Natural killer cell (primary cell): ENCODE results near the gene ATP5F1D. TPM values are rescaled to one million over a fixed set of nuclear protein-coding genes. Genes with fewer than 3 reads are reported as not detected.

Experiments used
- ATAC-seq, 3 donors: fragments of 150-1000 bp in 2 of 3; fragments of 200-7000 bp in 1 of 3; cut with Tn5 transposase; 1 replicate in 1 of 3; 2 replicates in 2 of 3; pipeline ENCODE4 v1.10.0; 2021; ENCODE audit warnings: mild to moderate bottlenecking in 2 of 3, moderate library complexity in 2 of 3
- DNase-seq, 2 donors: peaks; one replicate each; pipeline versions ENCODE4 v3.0.0 to v3.0.0-alpha.2; 2013 to 2021; ENCODE audit warnings: mixed read lengths in 1 of 2
- H3K27ac ChIP-seq: one replicate; pipeline ENCODE4 v1.5.1; 2013; ENCODE audit warnings: mild to moderate bottlenecking, low read length
- H3K27me3 ChIP-seq: one replicate; pipeline ENCODE4 v1.6.1; 2013; ENCODE audit warnings: low read length; ENCODE audit not compliant: control insufficient read depth, insufficient read depth
- H3K36me3 ChIP-seq: one replicate; pipeline ENCODE4 v1.6.1; 2013; ENCODE audit warnings: low read length; ENCODE audit not compliant: control insufficient read depth, insufficient read depth
- H3K4me1 ChIP-seq: one replicate; pipeline ENCODE4 v1.6.1; 2013; ENCODE audit warnings: low read length; ENCODE audit not compliant: control insufficient read depth, insufficient read depth
- H3K4me3 ChIP-seq: one replicate; pipeline ENCODE4 v1.5.1; 2013; ENCODE audit warnings: low read length
- H3K9me3 ChIP-seq: one replicate; pipeline ENCODE4 v1.6.1; 2013; ENCODE audit warnings: low read length; ENCODE audit not compliant: control insufficient read depth, insufficient read depth
- H3K27ac Mint-ChIP-seq, 2 donors: one replicate each; pipeline ENCODE4 v1.8.0; 2022; ENCODE audit warnings: mild to moderate bottlenecking in 2 of 2, mixed read lengths in 2 of 2, moderate library complexity in 1 of 2
- H3K27me3 Mint-ChIP-seq, 2 donors: one replicate each; pipeline ENCODE4 v1.8.0; 2022; ENCODE audit warnings: low read depth in 2 of 2, mixed read lengths in 2 of 2
- H3K36me3 Mint-ChIP-seq: one replicate; pipeline ENCODE4 v1.8.0; 2022; ENCODE audit warnings: mixed read lengths
- H3K4me1 Mint-ChIP-seq, 2 donors: one replicate each; pipeline ENCODE4 v1.8.0; 2022; ENCODE audit warnings: mixed read lengths in 2 of 2
- H3K4me3 Mint-ChIP-seq: one replicate; pipeline ENCODE4 v1.8.0; 2022; ENCODE audit warnings: mild to moderate bottlenecking, moderate library complexity, mixed read lengths
- H3K9me3 Mint-ChIP-seq, 2 donors: one replicate each; pipeline ENCODE4 v1.8.0; 2022; ENCODE audit warnings: mixed read lengths in 2 of 2
- CTCF ChIP-seq: fragments of 200-600 bp; IDR thresholded peaks from one replicate; pipeline ENCODE4 v1.8.0; 2022; ENCODE audit warnings: antibody characterized with exemption
- WGBS: methylation state at CpG from one replicate; pipeline ENCODE4 v1.1.7; 2013; ENCODE audit warnings: missing lambda C conversion rate; ENCODE audit not compliant: insufficient coverage; 5-methylcytosine and 5-hydroxymethylcytosine counted together
- intact Hi-C: fragments of 100-400 bp; cut with micrococcal nuclease; formaldehyde crosslinking; loops from one replicate; pipeline ENCODE4 v1.14.2; 2022
- total RNA-seq, 4 donors: library from RNA; stranded (reverse); fragments of 120-200 nt in 1 of 4; gene quantifications; one replicate each; pipeline versions ENCODE4 v1.2.3 to v1.2.4, GENCODE V29; 2013 to 2022

The ATP5F1D gene
- total RNA-seq, 3 donors from 2014 or later (not counting 1 experiment from before 2014, with no cell fraction given), result 88.6 to 119 (median 104) TPM

GRCh38 chr19:1223018-1223855, 18.3 kb upstream of the ATP5F1D start:
- WGBS, result 91% methylated on average over 48 of the region's 48 CpGs
- no peaks in the 10 kb centered on the region for H3K27me3 Mint-ChIP-seq
- H3K4me3 ChIP-seq, result no peak overlapping the region
- no peak overlapping the region for H3K4me3 Mint-ChIP-seq
- no peaks in the 10 kb centered on the region for H3K36me3 Mint-ChIP-seq
- no peaks in the 10 kb centered on the region for H3K27me3 ChIP-seq
- H3K9me3 Mint-ChIP-seq, result no peaks in the 10 kb centered on the region
- ATAC-seq, result peak in 1 of 3 donors; percentile 29
- peak in 1 of 2 donors; percentile 55 for DNase-seq
- intact Hi-C loops, result no loop called here
- no peaks in the 10 kb centered on the region for H3K4me1 Mint-ChIP-seq
- TF ChIP-seq CTCF, result no peak
- H3K36me3 ChIP-seq, result peaks cover 47% of the 10 kb centered on the region
- H3K27ac ChIP-seq, result no peak overlapping the region
- no peaks in the 10 kb centered on the region for H3K9me3 ChIP-seq
- no peak overlapping the region for H3K27ac Mint-ChIP-seq
- H3K4me1 ChIP-seq, result no peaks in the 10 kb centered on the region

GRCh38 chr19:1224047-1224825, 17.3 kb upstream of the ATP5F1D start:
- DNase-seq, result no peak
- H3K36me3 ChIP-seq, result peaks cover 47% of the 10 kb centered on the region

DNA sequence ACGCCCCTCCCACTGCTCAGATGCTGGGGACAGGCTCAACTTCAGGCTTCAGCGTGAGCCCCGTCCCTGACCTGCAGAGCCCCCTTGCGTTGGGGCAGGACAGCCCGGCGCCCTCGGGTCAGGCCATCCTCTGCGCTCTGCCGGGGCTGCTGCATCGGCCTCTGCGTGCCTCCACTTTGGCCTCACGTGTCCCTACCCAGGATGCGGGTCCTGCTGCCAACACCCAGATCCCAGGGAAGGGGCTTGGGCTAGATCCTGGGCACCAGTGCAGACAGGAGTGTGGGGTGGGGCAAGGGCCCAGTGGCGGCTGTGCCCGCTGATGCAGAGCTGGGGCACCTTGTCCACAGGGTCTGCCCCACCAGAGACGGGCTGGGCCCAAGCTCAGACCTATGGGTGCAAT, 16.7 kb upstream of the ATP5F1D start:
- Histone ChIP-seq H3K27ac (no peak overlapping the region), H3K4me3 (no peak overlapping the region), H3K27me3 (no peaks in the 10 kb centered on the region), H3K36me3 (peaks cover 47% of the 10 kb centered on the region), H3K4me1 (no peaks in the 10 kb centered on the region), H3K9me3 (no peaks in the 10 kb centered on the region)
- no peak overlapping the region for H3K4me3 Mint-ChIP-seq
- intact Hi-C loops, result no loop called here
- no peaks in the 10 kb centered on the region for H3K4me1 Mint-ChIP-seq
- no peak for TF ChIP-seq CTCF
- H3K27me3 Mint-ChIP-seq, result no peaks in the 10 kb centered on the region
- DNase-seq, result no peak
- no peaks in the 10 kb centered on the region for H3K36me3 Mint-ChIP-seq
- ATAC-seq, result no peak
- no peak overlapping the region for H3K27ac Mint-ChIP-seq
- no peaks in the 10 kb centered on the region for H3K9me3 Mint-ChIP-seq
- 88% methylated on average over 16 of the region's 16 CpGs for WGBS

More at GRCh38 chr19:1224047-1224825, 17.3 kb upstream of the ATP5F1D start:
- Mint-ChIP-seq H3K4me3 (no peak overlapping the region), H3K4me1 (no peaks in the 10 kb centered on the region), H3K27ac (no peak overlapping the region), H3K27me3 (no peaks in the 10 kb centered on the region), H3K9me3 (no peaks in the 10 kb centered on the region), H3K36me3 (no peaks in the 10 kb centered on the region)
- no peak overlapping the region for H3K27ac ChIP-seq
- H3K4me3 ChIP-seq, result no peak overlapping the region
- no peaks in the 10 kb centered on the region for H3K9me3 ChIP-seq
- no peaks in the 10 kb centered on the region for H3K27me3 ChIP-seq
- intact Hi-C loops, result no loop called here
- H3K4me1 ChIP-seq, result no peaks in the 10 kb centered on the region
- ATAC-seq, result no peak
- TF ChIP-seq CTCF, result no peak
- 97% methylated on average over 16 of the region's 16 CpGs for WGBS
